Activated naive CD4-positive, alpha-beta T cell (primary cell): ENCODE data around the gene ANXA3.

Experiments
- DNase-seq, 4 experiments: peaks; one replicate each; lab custom pipeline; 2025; lab: John Stamatoyannopoulos, UW

The ANXA3 gene

GRCh38 chr4:78644744-78645330, 93.3 kb downstream of the ANXA3 start:
- peak in 2 of 4 experiments; percentile 7 to 17 for DNase-seq

- DNase-seq = no peak
Observed at GRCh38 chr4:78645853-78646757, 94.5 kb downstream of the ANXA3 start.

- no peak for DNase-seq
Observed at GRCh38 chr4:78647272-78647671, 95.7 kb downstream of the ANXA3 start.

- no peak for DNase-seq
Observed at GRCh38 chr4:78648640-78649363, 97.2 kb downstream of the ANXA3 start.

- no peak for DNase-seq
Observed at GRCh38 chr4:78650106-78651024, 98.8 kb downstream of the ANXA3 start.

- no peak for DNase-seq
Observed at GRCh38 chr4:78651250-78651860, 99.8 kb downstream of the ANXA3 start.

- no peak for DNase-seq
Observed at GRCh38 chr4:78652282-78652876, 100.8 kb downstream of the ANXA3 start.

- DNase-seq = no peak
Observed at GRCh38 chr4:78653655-78654054, 102.1 kb downstream of the ANXA3 start.

- no peak for DNase-seq
Observed at GRCh38 chr4:78654807-78655206, 103.2 kb downstream of the ANXA3 start.

GRCh38 chr4:78656968-78657445, 105.4 kb downstream of the ANXA3 start:
- no peak for DNase-seq

- no peak for DNase-seq
Observed at GRCh38 chr4:78659264-78659663, 107.7 kb downstream of the ANXA3 start.

GRCh38 chr4:78659665-78660064, 108.1 kb downstream of the ANXA3 start:
- DNase-seq = no peak
